Neural cell (in vitro differentiated cells): ENCODE measurements around the gene PTPRK.

ENCODE experiments used
- RAD21 ChIP-seq: fragments of 450-650 bp; conservative IDR thresholded peaks from 2 replicates; pipeline ENCODE4 v1.6.1; 2014; ENCODE audit warnings: antibody characterized with exemption, mild to moderate bottlenecking, moderate library complexity
- TF ChIP-seq, protein P1 (sequence below): fragments of 450-650 bp; IDR thresholded peaks from 2 replicates; pipeline ENCODE4 v1.5.1; 2014; ENCODE audit warnings: antibody characterized with exemption, mild to moderate bottlenecking, moderate library complexity; ENCODE audit not compliant: poor library complexity, severe bottlenecking
- TF ChIP-seq, protein P2 (sequence below): IDR thresholded peaks from 2 replicates; pipeline ENCODE4 v1.6.1; 2012; ENCODE audit warnings: borderline replicate concordance

DNA sequence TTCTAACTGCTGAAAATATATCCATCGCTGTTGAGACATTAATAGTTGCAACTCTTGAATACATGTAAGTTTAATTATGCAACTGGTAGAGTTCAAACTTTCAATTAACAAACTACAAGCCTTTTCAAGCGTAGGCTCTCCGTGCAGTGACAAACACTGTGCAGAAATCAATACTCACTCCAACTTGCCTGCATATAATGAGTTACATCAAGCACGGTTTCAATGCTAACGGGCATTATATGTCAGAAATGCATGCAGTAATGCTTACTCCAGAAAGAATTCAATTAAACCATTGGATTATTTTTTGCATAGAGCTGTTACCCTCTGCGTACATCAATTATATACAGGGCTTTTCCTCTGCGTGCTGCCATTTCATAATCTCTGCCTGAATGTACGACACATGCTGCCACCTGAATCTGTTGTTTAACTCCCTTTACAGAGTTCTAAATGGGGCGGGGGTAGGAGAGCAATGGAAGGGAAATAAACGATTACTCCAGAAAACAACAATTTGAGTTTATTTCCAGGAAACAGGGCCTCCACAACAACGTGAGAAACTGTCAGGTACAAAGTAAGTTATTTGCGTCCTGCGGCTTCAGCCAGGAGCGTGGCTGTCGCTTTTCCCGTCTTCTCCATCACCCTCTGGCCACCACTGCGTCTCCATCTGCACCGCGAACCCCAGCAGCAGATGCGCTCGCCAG lies 1.8 kb downstream of the PTPRK start:
- TF ChIP-seq, protein P1, sequence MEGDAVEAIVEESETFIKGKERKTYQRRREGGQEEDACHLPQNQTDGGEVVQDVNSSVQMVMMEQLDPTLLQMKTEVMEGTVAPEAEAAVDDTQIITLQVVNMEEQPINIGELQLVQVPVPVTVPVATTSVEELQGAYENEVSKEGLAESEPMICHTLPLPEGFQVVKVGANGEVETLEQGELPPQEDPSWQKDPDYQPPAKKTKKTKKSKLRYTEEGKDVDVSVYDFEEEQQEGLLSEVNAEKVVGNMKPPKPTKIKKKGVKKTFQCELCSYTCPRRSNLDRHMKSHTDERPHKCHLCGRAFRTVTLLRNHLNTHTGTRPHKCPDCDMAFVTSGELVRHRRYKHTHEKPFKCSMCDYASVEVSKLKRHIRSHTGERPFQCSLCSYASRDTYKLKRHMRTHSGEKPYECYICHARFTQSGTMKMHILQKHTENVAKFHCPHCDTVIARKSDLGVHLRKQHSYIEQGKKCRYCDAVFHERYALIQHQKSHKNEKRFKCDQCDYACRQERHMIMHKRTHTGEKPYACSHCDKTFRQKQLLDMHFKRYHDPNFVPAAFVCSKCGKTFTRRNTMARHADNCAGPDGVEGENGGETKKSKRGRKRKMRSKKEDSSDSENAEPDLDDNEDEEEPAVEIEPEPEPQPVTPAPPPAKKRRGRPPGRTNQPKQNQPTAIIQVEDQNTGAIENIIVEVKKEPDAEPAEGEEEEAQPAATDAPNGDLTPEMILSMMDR, result no peak
- TF ChIP-seq, protein P2, sequence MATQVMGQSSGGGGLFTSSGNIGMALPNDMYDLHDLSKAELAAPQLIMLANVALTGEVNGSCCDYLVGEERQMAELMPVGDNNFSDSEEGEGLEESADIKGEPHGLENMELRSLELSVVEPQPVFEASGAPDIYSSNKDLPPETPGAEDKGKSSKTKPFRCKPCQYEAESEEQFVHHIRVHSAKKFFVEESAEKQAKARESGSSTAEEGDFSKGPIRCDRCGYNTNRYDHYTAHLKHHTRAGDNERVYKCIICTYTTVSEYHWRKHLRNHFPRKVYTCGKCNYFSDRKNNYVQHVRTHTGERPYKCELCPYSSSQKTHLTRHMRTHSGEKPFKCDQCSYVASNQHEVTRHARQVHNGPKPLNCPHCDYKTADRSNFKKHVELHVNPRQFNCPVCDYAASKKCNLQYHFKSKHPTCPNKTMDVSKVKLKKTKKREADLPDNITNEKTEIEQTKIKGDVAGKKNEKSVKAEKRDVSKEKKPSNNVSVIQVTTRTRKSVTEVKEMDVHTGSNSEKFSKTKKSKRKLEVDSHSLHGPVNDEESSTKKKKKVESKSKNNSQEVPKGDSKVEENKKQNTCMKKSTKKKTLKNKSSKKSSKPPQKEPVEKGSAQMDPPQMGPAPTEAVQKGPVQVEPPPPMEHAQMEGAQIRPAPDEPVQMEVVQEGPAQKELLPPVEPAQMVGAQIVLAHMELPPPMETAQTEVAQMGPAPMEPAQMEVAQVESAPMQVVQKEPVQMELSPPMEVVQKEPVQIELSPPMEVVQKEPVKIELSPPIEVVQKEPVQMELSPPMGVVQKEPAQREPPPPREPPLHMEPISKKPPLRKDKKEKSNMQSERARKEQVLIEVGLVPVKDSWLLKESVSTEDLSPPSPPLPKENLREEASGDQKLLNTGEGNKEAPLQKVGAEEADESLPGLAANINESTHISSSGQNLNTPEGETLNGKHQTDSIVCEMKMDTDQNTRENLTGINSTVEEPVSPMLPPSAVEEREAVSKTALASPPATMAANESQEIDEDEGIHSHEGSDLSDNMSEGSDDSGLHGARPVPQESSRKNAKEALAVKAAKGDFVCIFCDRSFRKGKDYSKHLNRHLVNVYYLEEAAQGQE, result no peak
- TF ChIP-seq RAD21, result no peak
